Nucleus accumbens (tissue), 56 donors: ENCODE measurements around the gene GADD45G.
A peak's percentile ranks its signal among the peaks of the same experiment; 100 is the strongest.

ENCODE experiments used
- DNase-seq, 56 donors: peaks; one replicate each; lab custom pipeline; 2025; lab: John Stamatoyannopoulos, UW

Gene GADD45G

GRCh38 chr9:89592213-89592815 lies 12.5 kb upstream of the GADD45G start:
- DNase-seq, result no peak

DNA sequence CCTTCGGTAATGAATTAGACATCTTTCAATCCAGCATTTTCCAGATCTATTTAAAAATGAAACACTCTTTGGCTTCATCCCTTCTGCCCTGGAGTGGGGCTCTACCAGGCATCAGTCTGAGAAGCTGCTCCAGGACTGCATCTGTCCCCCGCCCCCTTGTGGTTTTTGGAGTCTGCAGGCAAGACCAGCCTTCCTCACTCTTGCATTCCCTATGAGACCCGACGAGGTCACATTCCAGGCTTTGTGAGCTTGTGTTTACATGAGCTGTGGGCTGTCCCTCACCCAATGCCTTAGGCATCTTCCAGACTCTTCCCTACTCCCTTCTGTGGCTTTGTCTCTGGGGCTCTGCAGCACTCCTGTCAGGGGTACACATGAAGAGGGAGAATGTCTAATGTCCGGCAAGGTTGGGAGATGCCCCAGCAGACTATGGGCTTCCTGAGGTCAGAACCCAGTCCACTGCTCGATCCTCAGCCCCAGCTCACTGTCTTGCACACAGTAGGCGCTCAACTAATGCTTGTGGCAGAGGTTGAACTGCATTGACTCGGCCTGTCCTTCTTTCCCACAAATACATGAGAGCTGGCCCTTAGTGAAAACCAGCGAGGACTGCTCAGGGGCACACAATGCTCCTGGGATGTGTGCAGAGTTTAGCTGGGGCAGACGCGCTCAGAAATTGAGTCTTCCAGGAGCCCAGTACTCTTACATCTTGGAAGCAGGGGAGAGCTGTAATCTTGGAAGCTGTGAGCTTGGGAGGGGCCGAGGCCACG lies 11.7 kb upstream of the GADD45G start:
- no peak for DNase-seq

GRCh38 chr9:89593727-89594427 lies 10.9 kb upstream of the GADD45G start:
- peak in 2 of 56 donors; percentile 5 to 6 for DNase-seq

- DNase-seq, result no peak
Measured at GRCh38 chr9:89594811-89595550, 9.8 kb upstream of the GADD45G start.

- no peak for DNase-seq
Measured at GRCh38 chr9:89595646-89596045, 9.2 kb upstream of the GADD45G start.

DNA sequence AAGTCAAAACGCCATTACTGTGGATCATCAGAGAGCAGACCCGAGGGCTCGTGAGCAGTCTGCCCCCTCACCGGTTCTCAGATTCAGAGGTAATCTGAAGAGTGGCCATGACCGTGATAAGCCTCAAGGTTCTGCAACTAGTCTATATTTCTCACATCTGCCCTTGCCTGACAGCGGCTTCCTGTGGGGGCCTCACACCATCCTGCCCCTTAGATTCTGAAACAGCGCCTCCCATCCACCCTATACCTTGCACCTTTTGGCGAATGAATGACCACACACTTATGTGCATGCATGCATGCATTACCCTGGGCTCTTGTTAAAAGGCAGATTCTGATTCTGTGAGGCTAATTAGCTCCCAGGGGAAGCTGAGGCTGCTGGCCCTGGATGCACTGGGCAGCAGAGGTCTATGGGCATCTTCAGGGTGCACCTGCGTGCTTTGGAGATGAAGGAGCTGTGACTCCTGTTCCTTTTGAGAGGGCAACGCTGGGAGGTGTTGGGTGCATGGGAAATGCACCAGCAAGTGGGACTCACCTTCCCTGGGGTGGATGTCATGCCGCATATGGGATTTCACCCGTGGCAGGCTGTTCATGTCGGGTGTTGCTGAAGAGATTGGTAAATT lies 7.8 kb upstream of the GADD45G start:
- no peak for DNase-seq

- peak in 36 of 56 donors; percentile 8 to 75 (median 28) for DNase-seq
Measured at GRCh38 chr9:89597711-89598362, 7.0 kb upstream of the GADD45G start.

DNA sequence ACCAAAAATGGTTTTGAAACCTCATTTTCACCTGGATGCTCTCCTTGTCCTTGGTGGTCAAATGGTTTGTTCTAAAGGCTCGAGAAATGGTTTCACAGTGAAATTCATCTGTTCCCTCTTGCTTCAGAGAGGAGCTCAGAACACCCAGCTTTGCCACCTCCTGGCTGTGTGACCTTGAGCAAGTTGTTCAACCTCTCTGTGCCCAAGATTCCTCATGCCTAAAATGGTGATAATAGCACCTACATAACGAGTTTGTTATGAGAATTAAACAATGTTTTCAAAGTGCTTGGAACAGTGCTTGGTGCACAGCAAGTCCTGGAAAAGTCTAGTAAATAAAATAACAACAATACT lies 6.5 kb upstream of the GADD45G start:
- DNase-seq, result no peak

DNA sequence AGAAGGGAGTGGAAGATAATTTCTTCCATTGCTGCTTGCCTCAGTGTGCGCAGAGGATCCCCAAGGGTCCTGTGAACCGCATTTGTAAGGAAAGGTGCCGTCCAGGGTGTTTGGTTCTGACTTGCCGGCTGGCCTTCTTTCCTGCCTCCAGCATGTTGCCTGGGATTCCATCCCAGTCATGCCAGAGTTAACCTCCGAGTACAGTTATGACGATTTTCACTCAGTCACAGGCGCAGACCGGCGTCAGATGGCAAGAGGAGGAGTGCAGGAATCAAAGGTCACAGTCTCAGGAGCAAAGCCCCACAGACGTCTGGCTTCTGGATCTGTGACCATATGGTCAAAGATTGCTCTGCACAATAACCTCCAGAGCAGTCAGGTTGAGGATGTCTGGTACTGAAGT lies 5.9 kb upstream of the GADD45G start:
- no peak for DNase-seq

GRCh38 chr9:89600831-89601230 lies 4.0 kb upstream of the GADD45G start:
- DNase-seq, result no peak

DNA sequence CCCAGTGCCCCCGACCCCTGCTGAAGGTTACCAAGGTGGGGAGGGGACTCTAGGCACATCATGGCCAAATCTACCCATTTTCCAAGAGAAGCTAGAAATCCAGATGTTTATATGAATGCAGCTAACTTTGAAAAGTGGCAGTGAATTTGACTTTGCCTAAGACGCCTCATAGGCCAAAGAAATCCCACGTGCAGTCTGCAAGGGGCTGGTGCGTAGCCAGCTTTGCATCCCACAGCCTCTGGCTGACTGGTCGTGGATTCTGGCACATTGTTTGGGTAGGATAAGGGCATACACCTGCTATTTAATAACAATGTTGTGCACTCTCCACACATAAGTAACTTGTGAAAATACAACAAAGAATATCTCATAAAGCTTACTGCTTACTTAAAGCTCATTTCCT lies 3.5 kb upstream of the GADD45G start:
- DNase-seq, result no peak

DNA sequence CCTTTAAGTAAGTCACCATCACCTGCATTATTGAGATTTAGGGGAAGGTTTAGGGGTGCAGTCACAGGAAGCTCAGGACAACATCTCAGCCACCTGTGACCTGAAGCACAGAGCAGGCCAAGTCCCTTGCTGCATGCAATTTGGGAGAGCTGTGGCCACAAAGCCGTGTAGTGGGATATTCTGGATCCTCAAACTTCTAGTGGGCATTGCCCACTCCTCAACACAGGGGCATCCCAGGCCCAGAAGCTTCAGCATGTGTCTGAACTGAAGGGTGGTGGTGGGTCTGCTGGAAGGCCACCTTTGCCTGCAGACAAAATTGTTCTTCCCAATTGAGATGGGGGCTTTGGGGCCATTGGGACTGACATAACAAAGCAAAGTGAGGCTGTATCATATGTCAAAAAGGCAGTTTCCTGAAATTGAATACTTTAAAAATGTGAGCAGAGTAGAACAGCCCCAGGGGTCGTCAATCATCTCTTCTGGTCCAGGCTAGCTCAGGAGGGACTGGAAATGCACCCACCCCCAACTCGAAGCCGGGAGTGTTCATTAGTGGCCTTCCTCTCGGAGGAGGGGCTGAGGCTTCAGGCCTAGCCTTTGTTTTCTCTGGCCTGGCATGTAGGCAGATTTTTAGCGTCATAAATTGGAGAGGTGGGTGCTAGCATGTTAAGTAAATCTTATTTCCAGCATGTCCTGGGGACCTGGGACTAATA lies 2.8 kb upstream of the GADD45G start:
- DNase-seq, result no peak

- peak; percentile 20 to 95 (median 77) for DNase-seq
Measured at GRCh38 chr9:89602978-89603766, 1.6 kb upstream of the GADD45G start.

GRCh38 chr9:89603767-89604665 lies 796 bp upstream of the GADD45G start:
- peak in 48 of 56 donors; percentile 13 to 77 (median 55) for DNase-seq

- peak in 51 of 56 donors; percentile 27 to 81 (median 59) for DNase-seq
Measured at GRCh38 chr9:89605465-89606048, 745 bp downstream of the GADD45G start.

GRCh38 chr9:89606049-89606623 lies 1.3 kb downstream of the GADD45G start:
- DNase-seq, result peak in 41 of 56 donors; percentile 29 to 74 (median 56)
